Spinal cord (tissue), 10 donors: Measurements from ENCODE around the gene RNASE13. TPM values are rescaled to one million over a fixed set of nuclear protein-coding genes. Genes with fewer than 3 reads are reported as not detected.

Source experiments
- DNase-seq, 6 donors: peaks; one replicate each; pipeline versions ENCODE4 v3.0.0 to v3.0.0-alpha.2; 2013 to 2015; ENCODE audit warnings: low spot score in 6 of 6, low read depth in 4 of 6
- H3K27ac ChIP-seq: one replicate; pipeline ENCODE4 v1.5.1; 2013; ENCODE audit warnings: low read depth, low read length, control low read depth
- H3K27me3 ChIP-seq: one replicate; pipeline ENCODE4 v1.6.1; 2013; ENCODE audit warnings: low read length; ENCODE audit not compliant: control insufficient read depth, insufficient read depth
- H3K36me3 ChIP-seq: one replicate; pipeline ENCODE4 v1.6.1; 2013; ENCODE audit warnings: low read length; ENCODE audit not compliant: control insufficient read depth, insufficient read depth
- H3K4me1 ChIP-seq: one replicate; pipeline ENCODE4 v1.6.1; 2013; ENCODE audit warnings: low read length; ENCODE audit not compliant: control insufficient read depth, insufficient read depth
- H3K4me3 ChIP-seq: one replicate; pipeline ENCODE4 v1.5.1; 2013; ENCODE audit warnings: low read depth, low read length, control low read depth
- H3K9me3 ChIP-seq: one replicate; pipeline ENCODE4 v1.6.1; 2013; ENCODE audit warnings: low read length; ENCODE audit not compliant: control insufficient read depth, insufficient read depth
- WGBS: methylation state at CpG from one replicate; pipeline ENCODE4 v1.1.5; 2013; ENCODE audit warnings: missing lambda C conversion rate; ENCODE audit not compliant: insufficient coverage; 5-methylcytosine and 5-hydroxymethylcytosine counted together
- polyA plus RNA-seq, 2 donors: library from polyadenylated mRNA; unstranded; fragments of 120-200 nt; gene quantifications; one replicate each; pipeline ENCODE4 v1.2.1, GENCODE V29; 2013; ENCODE audit not compliant: insufficient read length in 2 of 2
- total RNA-seq, 2 donors: library from RNA; depleted of rRNA in 1 of 2; stranded (reverse); fragments of 120-200 nt in 1 of 2; fragments of >200 nt in 1 of 2; gene quantifications; one replicate each; pipeline versions ENCODE4 v1.2.3 to v1.2.4, GENCODE V29; 2013 to 2014
- donor health status: healthy.

RNASE13 gene
- total and polyA plus RNA-seq, 4 donors, result not detected

GRCh38 chr14:21066882-21067502 lies 32.4 kb upstream of the RNASE13 start:
- Histone ChIP-seq H3K27ac (no peak overlapping the region), H3K4me3 (no peak overlapping the region), H3K36me3 (no peaks in the 10 kb centered on the region), H3K27me3 (no peaks in the 10 kb centered on the region), H3K4me1 (peaks cover 31% of the 10 kb centered on the region), H3K9me3 (no peaks in the 10 kb centered on the region)
- DNase-seq, result no peak
- WGBS, result 83% methylated on average over 2 of the region's 7 CpGs

- Histone ChIP-seq H3K27me3 (no peaks in the 10 kb centered on the region), H3K27ac (no peak overlapping the region), H3K9me3 (no peaks in the 10 kb centered on the region), H3K36me3 (no peaks in the 10 kb centered on the region), H3K4me3 (no peak overlapping the region), H3K4me1 (peaks cover 4% of the 10 kb centered on the region)
- no peak for DNase-seq
- WGBS, result 71% methylated on average over 3 of the region's 3 CpGs
These were observed 28.9 kb upstream of the RNASE13 start for GRCh38 chr14:21063479-21063878.

GRCh38 chr14:21061347-21061668 lies 26.7 kb upstream of the RNASE13 start:
- Histone ChIP-seq H3K27me3 (no peaks in the 10 kb centered on the region), H3K27ac (no peak overlapping the region), H3K4me1 (peaks cover 7% of the 10 kb centered on the region), H3K4me3 (no peak overlapping the region), H3K9me3 (no peaks in the 10 kb centered on the region), H3K36me3 (no peaks in the 10 kb centered on the region)
- DNase-seq, result no peak
- WGBS, result 67% methylated on average over 3 of the region's 3 CpGs

- WGBS, result 75% methylated on average over 9 of the region's 13 CpGs
These were observed 26.2 kb upstream of the RNASE13 start for GRCh38 chr14:21060614-21061346.

GRCh38 chr14:21059842-21060613 lies 25.4 kb upstream of the RNASE13 start:
- Histone ChIP-seq H3K4me1 (peaks cover 7% of the 10 kb centered on the region), H3K9me3 (no peaks in the 10 kb centered on the region), H3K27me3 (no peaks in the 10 kb centered on the region), H3K36me3 (no peaks in the 10 kb centered on the region), H3K4me3 (no peak overlapping the region), H3K27ac (no peak overlapping the region)
- DNase-seq, result peak in 3 of 6 donors; percentile 19 to 64 (median 32)
- WGBS, result 60% methylated on average over 6 of the region's 8 CpGs

More at GRCh38 chr14:21060614-21061346, 26.2 kb upstream of the RNASE13 start:
- Histone ChIP-seq H3K4me1 (peaks cover 7% of the 10 kb centered on the region), H3K27me3 (no peaks in the 10 kb centered on the region), H3K9me3 (no peaks in the 10 kb centered on the region), H3K36me3 (no peaks in the 10 kb centered on the region), H3K4me3 (no peak overlapping the region), H3K27ac (no peak overlapping the region)
- no peak for DNase-seq

- 83% methylated on average over 5 of the region's 5 CpGs for WGBS
- Histone ChIP-seq H3K27ac (no peak overlapping the region), H3K4me1 (peaks cover 7% of the 10 kb centered on the region), H3K27me3 (no peaks in the 10 kb centered on the region), H3K4me3 (no peak overlapping the region), H3K9me3 (no peaks in the 10 kb centered on the region), H3K36me3 (no peaks in the 10 kb centered on the region)
- DNase-seq, result no peak
These were observed 24.3 kb upstream of the RNASE13 start for GRCh38 chr14:21058903-21059302.

GRCh38 chr14:21057803-21058675 lies 23.4 kb upstream of the RNASE13 start, which contains the start of gene RNASE8:
TSS of gene RNASE8 (plus strand) at chr14:21057822. CDS start at chr14:21057893, 71 bp downstream.
- Histone ChIP-seq H3K4me1 (peaks cover 7% of the 10 kb centered on the region), H3K27ac (no peak within 1 kb of the TSS), H3K9me3 (no peaks in the 10 kb centered on the region), H3K27me3 (no peaks in the 10 kb centered on the region), H3K4me3 (no peak within 1 kb of the TSS), H3K36me3 (no peaks in the 10 kb centered on the region)
- no peak for DNase-seq
- 76% methylated on average over 8 of the region's 8 CpGs for WGBS

GRCh38 chr14:21056520-21057163 lies 22.0 kb upstream of the RNASE13 start:
- Histone ChIP-seq H3K9me3 (no peaks in the 10 kb centered on the region), H3K27ac (no peak overlapping the region)
- WGBS, result 77% methylated on average over 5 of the region's 10 CpGs

More at GRCh38 chr14:21056520-21057163, 22.0 kb upstream of the RNASE13 start:
- peaks cover 7% of the 10 kb centered on the region for H3K4me1 ChIP-seq
- no peaks in the 10 kb centered on the region for H3K36me3 ChIP-seq
- no peaks in the 10 kb centered on the region for H3K27me3 ChIP-seq
- DNase-seq, result peak in 1 of 6 donors; percentile 36
- H3K4me3 ChIP-seq, result no peak overlapping the region
